Hepatocyte (in vitro differentiated cells): ENCODE measurements around the gene CTNNA2. TPM values are rescaled to one million over a fixed set of nuclear protein-coding genes. Genes with fewer than 3 reads are reported as not detected.

Source experiments
- DNase-seq: peaks from one replicate; pipeline ENCODE4 v3.0.0-alpha.2; 2016; ENCODE audit warnings: low spot score
- H2AFZ ChIP-seq: fragments of 200-600 bp; sonication (generic); 2 replicates; pipeline ENCODE4 v1.6.0; 2016; ENCODE audit warnings: antibody characterized with exemption, mild to moderate bottlenecking
- H3K27ac ChIP-seq: fragments of 200-600 bp; sonication (generic); 2 replicates; pipeline ENCODE4 v1.5.1; 2016; ENCODE audit warnings: mild to moderate bottlenecking
- H3K27me3 ChIP-seq: fragments of 200-600 bp; sonication (generic); 2 replicates; pipeline ENCODE4 v1.6.1; 2016
- H3K36me3 ChIP-seq: fragments of 200-600 bp; sonication (generic); replicated peaks from 2 replicates; pipeline ENCODE4 v1.5.1; 2016; ENCODE audit warnings: low read depth; ENCODE audit not compliant: insufficient read depth
- H3K4me1 ChIP-seq: fragments of 200-600 bp; sonication (generic); 2 replicates; pipeline ENCODE4 v1.5.1; 2016; ENCODE audit warnings: mild to moderate bottlenecking, moderate library complexity; ENCODE audit not compliant: insufficient read depth
- H3K4me2 ChIP-seq: fragments of 200-600 bp; sonication (generic); 2 replicates; pipeline ENCODE4 v1.6.0; 2016
- H3K4me3 ChIP-seq: fragments of 200-600 bp; sonication (generic); 2 replicates; pipeline ENCODE4 v1.5.1; 2016; ENCODE audit warnings: mild to moderate bottlenecking
- H3K79me2 ChIP-seq: fragments of 200-600 bp; sonication (generic); 2 replicates; pipeline ENCODE4 v1.6.0; 2017; ENCODE audit warnings: mild to moderate bottlenecking
- H3K9me2 ChIP-seq: fragments of 200-600 bp; sonication (generic); replicated peaks from 2 replicates; pipeline ENCODE4 v1.6.0; 2017; ENCODE audit warnings: mild to moderate bottlenecking; ENCODE audit not compliant: insufficient read depth
- H3K9me3 ChIP-seq: fragments of 200-600 bp; sonication (generic); 2 replicates; pipeline ENCODE4 v1.5.1; 2016; ENCODE audit warnings: low read depth, mild to moderate bottlenecking
- H4K20me1 ChIP-seq: fragments of 200-600 bp; sonication (generic); 2 replicates; pipeline ENCODE4 v1.6.0; 2016; ENCODE audit warnings: mild to moderate bottlenecking; ENCODE audit not compliant: insufficient read depth, poor library complexity, severe bottlenecking
- EZH2 ChIP-seq: fragments of 200-600 bp; sonication (generic); IDR thresholded peaks from 2 replicates; pipeline ENCODE4 v1.6.1; 2016; ENCODE audit warnings: antibody characterized with exemption, mild to moderate bottlenecking, borderline replicate concordance
- EZH2phosphoT487 ChIP-seq: fragments of 200-600 bp; sonication (generic); IDR thresholded peaks from one replicate; pipeline ENCODE4 v1.6.1; 2018; ENCODE audit warnings: antibody characterized with exemption, mild to moderate bottlenecking, low read depth, moderate library complexity; ENCODE audit not compliant: unreplicated experiment, severe bottlenecking
- WGBS: methylation state at CpG from one replicate; pipeline ENCODE4 v1.1.6; 2016; ENCODE audit warnings: low lambda C conversion rate; ENCODE audit errors: missing lambda C conversion rate; 5-methylcytosine and 5-hydroxymethylcytosine counted together
- polyA plus RNA-seq: library from polyadenylated mRNA; unstranded; fragments of >200 nt; fragmentation: Nextera tagmentation; extraction: Ambion mirVana; gene quantifications from 2 replicates; pipeline ENCODE4 v1.2.1, GENCODE V29; 2016
- total RNA-seq: library from RNA; depleted of rRNA; stranded (reverse); fragments of >200 nt; gene quantifications from 2 replicates; pipeline ENCODE4 v1.2.3, GENCODE V29; 2014
- TF ChIP-seq, protein P1 (sequence below): fragments of 200-600 bp; sonication (generic); IDR thresholded peaks from 2 replicates; pipeline ENCODE4 v1.5.1; 2016; ENCODE audit warnings: antibody characterized with exemption, mild to moderate bottlenecking; ENCODE audit not compliant: poor library complexity

Gene CTNNA2
- total and polyA plus RNA-seq, 2 experiments from 2014 or later = 0.79 to 4.4 TPM

DNA sequence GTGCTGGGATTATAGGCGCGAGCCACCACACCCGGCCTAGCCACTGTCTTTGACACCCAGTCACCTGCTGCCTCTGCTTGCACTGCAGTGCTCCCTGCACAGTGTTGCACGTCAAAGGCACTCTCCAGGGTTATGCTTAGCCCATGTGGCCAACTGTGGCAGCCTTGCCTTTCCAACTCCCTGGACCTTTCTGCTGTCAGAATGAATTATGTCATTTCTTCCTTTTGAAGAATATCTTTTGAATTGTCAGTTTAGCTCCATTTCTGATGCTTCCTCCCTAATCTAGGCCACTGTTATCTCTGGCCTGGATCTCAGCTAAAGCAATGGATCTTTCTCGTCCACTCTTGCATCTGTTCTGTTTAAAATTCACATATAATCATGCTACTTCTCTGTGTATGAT is 821.0 kb downstream of the CTNNA2 start:
- Histone ChIP-seq H3K27me3 (no peaks in the 10 kb centered on the region), H3K4me2 (no peak overlapping the region), H3K4me3 (no peak overlapping the region), H3K9me3 (no peaks in the 10 kb centered on the region), H3K27ac (no peak overlapping the region), H2AFZ (no peak overlapping the region), H4K20me1 (no peaks in the 10 kb centered on the region), H3K36me3 (no peaks in the 10 kb centered on the region), H3K79me2 (no peaks in the 10 kb centered on the region), H3K4me1 (no peaks in the 10 kb centered on the region), H3K9me2 (no peaks in the 10 kb centered on the region)
- DNase-seq = no peak
- 96% methylated on average over 5 of the region's 5 CpGs for WGBS
- TF ChIP-seq, protein P1, sequence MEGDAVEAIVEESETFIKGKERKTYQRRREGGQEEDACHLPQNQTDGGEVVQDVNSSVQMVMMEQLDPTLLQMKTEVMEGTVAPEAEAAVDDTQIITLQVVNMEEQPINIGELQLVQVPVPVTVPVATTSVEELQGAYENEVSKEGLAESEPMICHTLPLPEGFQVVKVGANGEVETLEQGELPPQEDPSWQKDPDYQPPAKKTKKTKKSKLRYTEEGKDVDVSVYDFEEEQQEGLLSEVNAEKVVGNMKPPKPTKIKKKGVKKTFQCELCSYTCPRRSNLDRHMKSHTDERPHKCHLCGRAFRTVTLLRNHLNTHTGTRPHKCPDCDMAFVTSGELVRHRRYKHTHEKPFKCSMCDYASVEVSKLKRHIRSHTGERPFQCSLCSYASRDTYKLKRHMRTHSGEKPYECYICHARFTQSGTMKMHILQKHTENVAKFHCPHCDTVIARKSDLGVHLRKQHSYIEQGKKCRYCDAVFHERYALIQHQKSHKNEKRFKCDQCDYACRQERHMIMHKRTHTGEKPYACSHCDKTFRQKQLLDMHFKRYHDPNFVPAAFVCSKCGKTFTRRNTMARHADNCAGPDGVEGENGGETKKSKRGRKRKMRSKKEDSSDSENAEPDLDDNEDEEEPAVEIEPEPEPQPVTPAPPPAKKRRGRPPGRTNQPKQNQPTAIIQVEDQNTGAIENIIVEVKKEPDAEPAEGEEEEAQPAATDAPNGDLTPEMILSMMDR = no peak
- TF ChIP-seq EZH2phosphoT487 (no peak), EZH2 (no peak)

DNA sequence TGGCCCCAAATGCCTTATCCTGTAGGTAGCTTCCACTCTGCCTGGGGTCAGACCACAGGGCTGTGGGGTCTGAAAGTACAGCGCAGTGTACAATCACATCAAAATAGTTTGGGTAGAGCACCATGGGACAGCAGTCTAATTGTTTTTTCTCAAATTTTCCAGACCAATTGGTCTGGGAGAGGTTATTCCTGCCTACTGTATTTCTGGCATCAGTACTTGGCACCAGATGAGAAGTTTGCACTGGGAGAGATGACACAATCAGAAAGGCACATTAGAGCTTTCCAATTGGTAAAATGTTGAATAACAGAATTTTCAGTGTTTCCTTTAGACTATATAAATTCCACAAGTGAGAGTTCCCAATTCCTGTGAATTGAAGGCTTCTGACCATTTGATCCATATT is 822.6 kb downstream of the CTNNA2 start:
- no peak overlapping the region for H3K4me3 ChIP-seq
- no peaks in the 10 kb centered on the region for H3K79me2 ChIP-seq
- H3K4me2 ChIP-seq = no peak overlapping the region
- WGBS = 100% methylated on average over 1 of the region's 1 CpG
- H3K4me1 ChIP-seq = no peaks in the 10 kb centered on the region
- TF ChIP-seq EZH2phosphoT487 (no peak), EZH2 (no peak)
- TF ChIP-seq, protein P1 = no peak
- no peak overlapping the region for H2AFZ ChIP-seq
- H3K9me2 ChIP-seq = no peaks in the 10 kb centered on the region
- no peaks in the 10 kb centered on the region for H4K20me1 ChIP-seq
- DNase-seq = no peak
- no peak overlapping the region for H3K27ac ChIP-seq
- no peaks in the 10 kb centered on the region for H3K36me3 ChIP-seq
- no peaks in the 10 kb centered on the region for H3K9me3 ChIP-seq
- no peaks in the 10 kb centered on the region for H3K27me3 ChIP-seq

DNA sequence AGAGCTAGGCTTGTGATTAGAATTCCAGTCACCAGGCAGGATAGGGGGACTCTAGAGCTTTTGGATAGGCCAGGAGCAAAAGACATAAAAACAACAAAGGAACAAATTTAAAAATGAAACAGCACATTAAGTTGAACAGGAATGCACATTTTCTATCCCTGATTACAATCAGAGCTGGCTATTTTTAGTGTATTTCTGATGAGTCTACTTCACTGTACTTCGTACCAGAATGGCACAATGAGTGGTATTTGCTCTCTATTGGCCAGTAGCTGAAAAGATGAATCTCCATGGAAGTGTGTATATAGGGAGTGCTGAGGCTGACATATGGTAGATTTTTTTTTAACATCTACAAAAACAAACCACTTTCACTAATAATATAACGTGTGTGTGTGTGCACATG is 825.9 kb downstream of the CTNNA2 start:
- no peaks in the 10 kb centered on the region for H3K9me3 ChIP-seq
- no peaks in the 10 kb centered on the region for H4K20me1 ChIP-seq
- H3K4me3 ChIP-seq = no peak overlapping the region
- no peaks in the 10 kb centered on the region for H3K9me2 ChIP-seq
- H3K36me3 ChIP-seq = no peaks in the 10 kb centered on the region
- no peaks in the 10 kb centered on the region for H3K27me3 ChIP-seq
- H3K27ac ChIP-seq = no peak overlapping the region
- H3K4me1 ChIP-seq = no peaks in the 10 kb centered on the region
- 93% methylated on average over 2 of the region's 2 CpGs for WGBS
- no peaks in the 10 kb centered on the region for H3K79me2 ChIP-seq
- TF ChIP-seq, protein P1 = no peak
- TF ChIP-seq EZH2phosphoT487 = no peak
- TF ChIP-seq EZH2 = no peak
- H2AFZ ChIP-seq = no peak overlapping the region
- DNase-seq = no peak
- H3K4me2 ChIP-seq = no peak overlapping the region

DNA sequence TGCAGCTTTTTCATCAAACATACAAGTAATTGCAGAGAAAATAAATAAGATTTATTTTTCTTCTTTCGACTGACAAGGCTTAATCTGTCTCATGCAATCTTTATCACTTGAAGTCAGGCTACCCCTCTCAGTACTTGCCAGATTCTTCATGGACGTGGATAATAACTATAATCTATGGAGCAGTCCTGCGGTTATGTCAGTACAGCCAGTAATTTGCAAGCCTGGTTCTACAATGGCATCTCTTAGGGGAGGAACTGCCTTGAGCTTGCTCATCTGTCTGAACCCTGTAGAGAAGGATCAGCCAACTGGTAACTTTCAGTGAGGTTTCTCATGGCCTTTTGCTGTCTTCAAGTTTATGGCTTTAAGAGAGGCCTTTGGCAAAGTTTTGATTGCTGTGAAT is 827.2 kb downstream of the CTNNA2 start:
- no peaks in the 10 kb centered on the region for H3K9me3 ChIP-seq
- no peaks in the 10 kb centered on the region for H3K4me1 ChIP-seq
- no peak overlapping the region for H3K4me3 ChIP-seq
- H2AFZ ChIP-seq = no peak overlapping the region
- no peak overlapping the region for H3K27ac ChIP-seq
- 79% methylated on average over 3 of the region's 3 CpGs for WGBS
- DNase-seq = no peak
- TF ChIP-seq, protein P1 = no peak
- TF ChIP-seq EZH2phosphoT487 (no peak), EZH2 (no peak)
- H3K36me3 ChIP-seq = no peaks in the 10 kb centered on the region
- H3K27me3 ChIP-seq = no peaks in the 10 kb centered on the region
- no peak overlapping the region for H3K4me2 ChIP-seq
- H4K20me1 ChIP-seq = no peaks in the 10 kb centered on the region
- H3K79me2 ChIP-seq = no peaks in the 10 kb centered on the region
- H3K9me2 ChIP-seq = no peaks in the 10 kb centered on the region
